MCF 10A (cell line): ENCODE data around the gene AGO3. TPM values are rescaled to one million over a fixed set of nuclear protein-coding genes. Genes with fewer than 3 reads are reported as not detected.

Experiments used
- BruUV-seq: library from RNA; stranded (reverse); fragments of 400-500 nt; replicated peaks from 2 replicates; lab custom pipeline; 2021; lab: Mats Ljungman, UMichigan
- CTCF ChIA-PET: fragments of 300-600 bp; sonication (Branson Sonifier 250); formaldehyde crosslinking; extraction: SDS; loops from one replicate; lab custom pipeline; 2021; ENCODE audit warnings: antibody characterized with exemption, inconsistent platforms; lab: Yijun Ruan, JAX
- POLR2A ChIA-PET: fragments of 300-600, 350-650 bp; sonication (Branson Sonifier 250); formaldehyde crosslinking; extraction: SDS; loops from one replicate; lab custom pipeline; 2020; ENCODE audit warnings: antibody characterized with exemption, inconsistent platforms; lab: Yijun Ruan, JAX
- DNase-seq: peaks from one replicate; pipeline ENCODE4 v3.0.0-alpha.2; 2018; ENCODE audit not compliant: unreplicated experiment
- H3K27ac Mint-ChIP-seq: one replicate; pipeline ENCODE4 v1.8.0; 2022; ENCODE audit warnings: mild to moderate bottlenecking, low read depth, mixed read lengths; ENCODE audit not compliant: unreplicated experiment
- H3K27me3 Mint-ChIP-seq: one replicate; pipeline ENCODE4 v1.8.0; 2022; ENCODE audit warnings: mixed read lengths; ENCODE audit not compliant: insufficient read depth, unreplicated experiment
- H3K36me3 Mint-ChIP-seq: one replicate; pipeline ENCODE4 v1.8.0; 2022; ENCODE audit warnings: mild to moderate bottlenecking, moderate library complexity, mixed read lengths; ENCODE audit not compliant: insufficient read depth, unreplicated experiment
- H3K4me1 Mint-ChIP-seq: one replicate; pipeline ENCODE4 v1.8.0; 2022; ENCODE audit warnings: mixed read lengths; ENCODE audit not compliant: insufficient read depth, unreplicated experiment
- H3K4me3 Mint-ChIP-seq: one replicate; pipeline ENCODE4 v1.8.0; 2022; ENCODE audit warnings: mild to moderate bottlenecking, moderate library complexity, mixed read lengths; ENCODE audit not compliant: unreplicated experiment
- H3K9me3 Mint-ChIP-seq: one replicate; pipeline ENCODE4 v1.8.0; 2022; ENCODE audit warnings: mixed read lengths; ENCODE audit not compliant: unreplicated experiment
- intact Hi-C: fragments of 100-400 bp; cut with micrococcal nuclease; formaldehyde crosslinking; loops from 2 replicates; pipeline ENCODE4 v1.14.1; 2022
- total RNA-seq: library from RNA; stranded (reverse); gene quantifications from 2 replicates; pipeline ENCODE4 v1.2.3, GENCODE V29; 2022
- TF ChIP-seq, protein P1 (sequence below): fragments of 200-600 bp; IDR thresholded peaks from one replicate; pipeline ENCODE4 v1.8.0; 2022; ENCODE audit warnings: antibody characterized with exemption, mild to moderate bottlenecking; ENCODE audit not compliant: unreplicated experiment

AGO3 gene
- total RNA-seq, 1 experiment from 2014 or later = 31.6 TPM

DNA sequence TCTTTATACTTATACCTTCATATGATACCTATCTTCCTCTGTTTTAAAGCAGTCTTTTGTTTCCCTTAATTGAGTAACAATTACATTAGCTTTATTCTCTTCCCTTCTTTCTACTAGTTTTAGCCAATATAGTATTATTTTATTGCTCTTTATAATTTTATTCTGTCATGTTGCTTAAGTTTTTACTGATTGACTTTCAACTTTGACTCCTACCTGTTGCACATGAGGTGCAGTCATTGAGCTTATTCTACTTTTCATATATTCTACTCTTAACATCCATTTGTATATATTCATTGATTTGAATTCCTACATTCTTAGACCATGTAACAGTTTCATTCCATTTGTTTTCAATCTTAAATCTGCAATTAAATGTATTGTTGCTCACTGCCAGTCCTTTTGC, 49.2 kb downstream of the AGO3 start:
- ChIA-PET CTCF (interaction anchor here (0.5 kb wide), 1 partner anchor 1715 kb away, joined by 4 read pairs; no protein-coding TSS in a partner anchor), POLR2A (interaction anchor here (1.4 kb wide), 1 partner anchor 11 kb away, joined by 3 read pairs; no protein-coding TSS in a partner anchor)
- no peaks in the 10 kb centered on the region for H3K27me3 Mint-ChIP-seq
- no peak overlapping the region for H3K4me3 Mint-ChIP-seq
- no TSS peak for BruUV-seq
- H3K9me3 Mint-ChIP-seq = no peaks in the 10 kb centered on the region
- peaks cover 29% of the 10 kb centered on the region for H3K36me3 Mint-ChIP-seq
- TF ChIP-seq, protein P1, sequence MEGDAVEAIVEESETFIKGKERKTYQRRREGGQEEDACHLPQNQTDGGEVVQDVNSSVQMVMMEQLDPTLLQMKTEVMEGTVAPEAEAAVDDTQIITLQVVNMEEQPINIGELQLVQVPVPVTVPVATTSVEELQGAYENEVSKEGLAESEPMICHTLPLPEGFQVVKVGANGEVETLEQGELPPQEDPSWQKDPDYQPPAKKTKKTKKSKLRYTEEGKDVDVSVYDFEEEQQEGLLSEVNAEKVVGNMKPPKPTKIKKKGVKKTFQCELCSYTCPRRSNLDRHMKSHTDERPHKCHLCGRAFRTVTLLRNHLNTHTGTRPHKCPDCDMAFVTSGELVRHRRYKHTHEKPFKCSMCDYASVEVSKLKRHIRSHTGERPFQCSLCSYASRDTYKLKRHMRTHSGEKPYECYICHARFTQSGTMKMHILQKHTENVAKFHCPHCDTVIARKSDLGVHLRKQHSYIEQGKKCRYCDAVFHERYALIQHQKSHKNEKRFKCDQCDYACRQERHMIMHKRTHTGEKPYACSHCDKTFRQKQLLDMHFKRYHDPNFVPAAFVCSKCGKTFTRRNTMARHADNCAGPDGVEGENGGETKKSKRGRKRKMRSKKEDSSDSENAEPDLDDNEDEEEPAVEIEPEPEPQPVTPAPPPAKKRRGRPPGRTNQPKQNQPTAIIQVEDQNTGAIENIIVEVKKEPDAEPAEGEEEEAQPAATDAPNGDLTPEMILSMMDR = no peak
- H3K27ac Mint-ChIP-seq = no peak overlapping the region
- DNase-seq = no peak
- H3K4me1 Mint-ChIP-seq = no peaks in the 10 kb centered on the region
- intact Hi-C loops = no loop called here

- TF ChIP-seq, protein P1 = no peak
- no peak for DNase-seq
- ChIA-PET CTCF (interaction anchor here (0.6 kb wide), 1 partner anchor 468 kb away, joined by 3 read pairs; no protein-coding TSS in a partner anchor), POLR2A (interaction anchor here (0.5 kb wide), 1 partner anchor 55 kb away, joined by 3 read pairs; no protein-coding TSS in a partner anchor)
- no peak overlapping the region for H3K4me3 Mint-ChIP-seq
- no TSS peak for BruUV-seq
- intact Hi-C loops = no loop called here
- no peaks in the 10 kb centered on the region for H3K4me1 Mint-ChIP-seq
- H3K27me3 Mint-ChIP-seq = no peaks in the 10 kb centered on the region
- no peaks in the 10 kb centered on the region for H3K9me3 Mint-ChIP-seq
- H3K27ac Mint-ChIP-seq = no peak overlapping the region
- peaks cover 37% of the 10 kb centered on the region for H3K36me3 Mint-ChIP-seq
Measured at GRCh38 chr1:35988237-35988636, 57.3 kb downstream of the AGO3 start.

DNA sequence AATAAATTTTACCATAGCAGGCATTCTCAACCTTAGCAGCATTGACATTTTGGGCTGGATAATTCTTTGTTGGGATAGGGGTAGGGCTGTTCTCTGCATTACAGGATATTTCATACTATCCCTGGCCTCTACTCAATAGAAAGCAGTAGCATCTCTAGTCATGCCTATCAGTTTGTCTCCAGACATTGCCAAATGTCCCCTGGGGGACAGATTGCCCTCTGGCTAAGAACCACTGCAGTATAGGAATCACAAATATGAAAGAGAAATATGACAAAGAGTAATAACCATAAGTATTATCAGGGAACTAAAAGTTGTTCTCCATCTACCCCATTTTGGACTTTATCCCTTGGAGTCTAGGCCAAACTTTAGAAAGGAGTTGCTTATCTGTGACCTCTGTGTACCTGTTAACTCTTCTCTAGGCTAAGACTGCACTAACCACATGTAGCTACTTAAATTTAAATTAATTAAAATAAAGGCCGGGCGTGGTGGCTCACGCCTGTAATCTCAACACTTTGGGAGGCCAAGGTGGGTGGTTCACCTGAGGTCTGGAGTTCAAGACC, 76.1 kb downstream of the AGO3 start:
- ChIA-PET CTCF (interaction anchor here (0.8 kb wide), 1 partner anchor 11 kb away, joined by 3 read pairs; no protein-coding TSS in a partner anchor), POLR2A (no interaction called here)
- H3K27ac Mint-ChIP-seq = no peak overlapping the region
- H3K4me3 Mint-ChIP-seq = no peak overlapping the region
- H3K27me3 Mint-ChIP-seq = no peaks in the 10 kb centered on the region
- TF ChIP-seq, protein P1 = no peak
- no peaks in the 10 kb centered on the region for H3K9me3 Mint-ChIP-seq
- no peak for DNase-seq
- H3K36me3 Mint-ChIP-seq = peaks cover 30% of the 10 kb centered on the region
- intact Hi-C loops = no loop called here
- no TSS peak for BruUV-seq
- H3K4me1 Mint-ChIP-seq = peaks cover 7% of the 10 kb centered on the region

DNA sequence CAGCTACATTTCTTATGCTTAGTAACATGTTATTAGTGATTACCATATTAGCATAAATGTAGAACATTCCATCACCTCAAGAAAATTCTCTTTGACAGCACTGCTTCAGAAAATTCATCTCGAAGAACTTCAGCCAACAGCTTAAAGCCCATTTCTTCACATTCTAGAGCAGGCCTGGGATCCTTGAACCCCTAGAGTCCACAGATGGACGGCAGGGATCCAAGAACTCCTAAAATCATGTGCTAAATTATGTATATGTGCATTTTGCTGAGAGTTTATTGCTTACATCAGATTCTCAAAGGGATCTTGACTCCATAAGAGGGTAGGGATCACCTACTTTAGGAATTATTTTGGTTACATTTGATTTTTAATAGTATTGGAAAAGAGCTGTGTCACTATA, 76.8 kb downstream of the AGO3 start:
- BruUV-seq = no TSS peak
- peaks cover 7% of the 10 kb centered on the region for H3K4me1 Mint-ChIP-seq
- no peak for DNase-seq
- no peaks in the 10 kb centered on the region for H3K27me3 Mint-ChIP-seq
- peaks cover 37% of the 10 kb centered on the region for H3K36me3 Mint-ChIP-seq
- TF ChIP-seq, protein P1 = no peak
- H3K4me3 Mint-ChIP-seq = no peak overlapping the region
- intact Hi-C loops = no loop called here
- POLR2A ChIA-PET = interaction anchor here (0.9 to 2.1 kb wide), 4 partner anchors 9 to 76 kb away, joined by 3 to 9 read pairs (median 3); partner anchors contain the start of gene AGO3
- peak overlapping the region; percentile 79 for H3K27ac Mint-ChIP-seq
- CTCF ChIA-PET = interaction anchor here (0.8 to 1.1 kb wide), 3 partner anchors 10 to 181 kb away, joined by 3 to 5 read pairs (median 3); no protein-coding TSS in a partner anchor
- no peaks in the 10 kb centered on the region for H3K9me3 Mint-ChIP-seq
